Epithelial cell of esophagus (primary cell): ENCODE measurements around the gene TEAD3.

Experiments used
- DNase-seq: peaks from one replicate; pipeline ENCODE4 v3.0.0; 2010; ENCODE audit warnings: low read depth
- H3K4me3 ChIP-seq: 2 replicates; pipeline ENCODE4 v1.5.1; 2011; ENCODE audit warnings: mild to moderate bottlenecking, low read length, control low read depth
- CTCF ChIP-seq: IDR thresholded peaks from 2 replicates; pipeline ENCODE4 v1.5.1; 2011; ENCODE audit warnings: low read depth, mild to moderate bottlenecking, low read length, control low read depth, inconsistent platforms; ENCODE audit not compliant: insufficient read depth; ENCODE audit errors: missing control alignments

The TEAD3 gene

GRCh38 chr6:35533981-35534380 lies 37.1 kb upstream of the TEAD3 start:
- no peak overlapping the region for H3K4me3 ChIP-seq
- no peak for DNase-seq
- TF ChIP-seq CTCF = no peak

- no peak for DNase-seq
- no peak overlapping the region for H3K4me3 ChIP-seq
- TF ChIP-seq CTCF = no peak
These were observed 35.2 kb upstream of the TEAD3 start for GRCh38 chr6:35532126-35532525.

GRCh38 chr6:35524380-35525020 lies 27.6 kb upstream of the TEAD3 start:
- TF ChIP-seq CTCF = no peak
- DNase-seq = no peak
- H3K4me3 ChIP-seq = no peak overlapping the region

- TF ChIP-seq CTCF = peak; percentile 92
- peak; percentile 66 for DNase-seq
- H3K4me3 ChIP-seq = no peak overlapping the region
These were observed 26.1 kb upstream of the TEAD3 start for GRCh38 chr6:35522660-35523658.

- H3K4me3 ChIP-seq = no peak overlapping the region
- no peak for TF ChIP-seq CTCF
- DNase-seq = no peak
These were observed 25.3 kb upstream of the TEAD3 start for GRCh38 chr6:35522151-35522550.

GRCh38 chr6:35521235-35521634 lies 24.4 kb upstream of the TEAD3 start:
- DNase-seq = no peak
- TF ChIP-seq CTCF = no peak
- no peak overlapping the region for H3K4me3 ChIP-seq
